Measurements from ENCODE around the gene PRKD2. TPM values are rescaled to one million over a fixed set of nuclear protein-coding genes. Genes with fewer than 3 reads are reported as not detected.
A peak's percentile ranks its signal among the peaks of the same experiment; 100 is the strongest.

The PRKD2 gene
- total RNA-seq, 1 experiment from 2014 or later, result 100 TPM

GRCh38 chr19:46725859-46726393 lies 9.0 kb upstream of the PRKD2 start:
- TF ChIP-seq SMAD4 (CRISPR knock-in tag; IDR thresholded peaks at IDR 0.05) (no peak), NFATC4 (CRISPR knock-in tag; IDR thresholded peaks at IDR 0.05) (no peak), HMGA2 (CRISPR knock-in tag; IDR thresholded peaks at IDR 0.05) (no peak), USF1 (CRISPR knock-in tag; IDR thresholded peaks at IDR 0.05) (no peak), ATF6 (CRISPR knock-in tag; IDR thresholded peaks at IDR 0.05) (no peak), NFYB (CRISPR knock-in tag; conservative IDR thresholded peaks at IDR 0.05; ENCODE audit: low read depth) (no peak), STAT6 (CRISPR knock-in tag; conservative IDR thresholded peaks at IDR 0.05; ENCODE audit: low read depth) (no peak), ETV6 (CRISPR knock-in tag; IDR thresholded peaks at IDR 0.05) (no peak), ZBTB21 (CRISPR knock-in tag; IDR thresholded peaks at IDR 0.05; ENCODE audit: borderline replicate concordance) (no peak)
- Mint-ChIP-seq H3K27me3 (ENCODE audit: low read depth) (no peaks in the 10 kb centered on the region; the same call in 1 of the 2 replicates), H3K36me3 (peaks cover 54% of the 10 kb centered on the region), H3K9me3 (no peaks in the 10 kb centered on the region), H3K4me1 (peaks cover 14% of the 10 kb centered on the region), H3K4me3 (no peak overlapping the region), H3K27ac (peak overlapping the region; percentile 89)
- CTCF ChIA-PET, result no interaction called here
- ATAC-seq (no peak), DNase-seq (ENCODE audit: low spot score) (no peak)
- POLR2A ChIA-PET, result no interaction called here

GRCh38 chr19:46725036-46725820 lies 8.3 kb upstream of the PRKD2 start:
- Mint-ChIP-seq H3K4me1 (peaks cover 14% of the 10 kb centered on the region), H3K9me3 (no peaks in the 10 kb centered on the region), H3K36me3 (peaks cover 51% of the 10 kb centered on the region), H3K27me3 (ENCODE audit: low read depth) (no peaks in the 10 kb centered on the region; the same call in 1 of the 2 replicates), H3K4me3 (no peak overlapping the region), H3K27ac (0 out of 2 replicates have a peak overlapping the region, but pooled peaks have one; percentile 89)
- ChIA-PET CTCF (interaction anchor here (0.5 to 1.2 kb wide), 2 partner anchors 29 to 144 kb away, joined by 3 to 4 read pairs; no protein-coding TSS in a partner anchor), POLR2A (interaction anchor here (0.6 kb wide), 1 partner anchor 97 kb away, joined by 6 read pairs; no protein-coding TSS in a partner anchor)
- DNase-seq (ENCODE audit: low spot score) (no peak), ATAC-seq (no peak)
- TF ChIP-seq OVOL2 (CRISPR knock-in tag; IDR thresholded peaks at IDR 0.05; ENCODE audit: borderline replicate concordance) (no peak), NFATC4 (CRISPR knock-in tag; IDR thresholded peaks at IDR 0.05) (no peak), ZNF219 (CRISPR knock-in tag; IDR thresholded peaks at IDR 0.05; ENCODE audit: borderline replicate concordance) (no peak), ZSCAN18 (CRISPR knock-in tag; IDR thresholded peaks at IDR 0.05) (no peak), MYBL2 (CRISPR knock-in tag; IDR thresholded peaks at IDR 0.05) (no peak), GRHL2 (CRISPR knock-in tag; IDR thresholded peaks at IDR 0.05; ENCODE audit: insufficient replicate concordance, severe bottlenecking) (no peak), PRDM15 (CRISPR knock-in tag; IDR thresholded peaks at IDR 0.05) (no peak), FOXP4 (CRISPR knock-in tag; IDR thresholded peaks at IDR 0.05) (no peak), ZNF138 (CRISPR knock-in tag; conservative IDR thresholded peaks at IDR 0.05) (no peak)
